LNCAP (cell line): Measurements from ENCODE around the gene FIS1.

Experiments used
- TF ChIP-seq, protein P1 (sequence below): fragments of 450-650 bp; IDR thresholded peaks from 2 replicates; pipeline ENCODE4 v1.5.1; 2017; ENCODE audit warnings: mild to moderate bottlenecking

The FIS1 gene

GRCh38 chr7:101206665-101207042 is 38.2 kb downstream of the FIS1 start:
- TF ChIP-seq, protein P1, sequence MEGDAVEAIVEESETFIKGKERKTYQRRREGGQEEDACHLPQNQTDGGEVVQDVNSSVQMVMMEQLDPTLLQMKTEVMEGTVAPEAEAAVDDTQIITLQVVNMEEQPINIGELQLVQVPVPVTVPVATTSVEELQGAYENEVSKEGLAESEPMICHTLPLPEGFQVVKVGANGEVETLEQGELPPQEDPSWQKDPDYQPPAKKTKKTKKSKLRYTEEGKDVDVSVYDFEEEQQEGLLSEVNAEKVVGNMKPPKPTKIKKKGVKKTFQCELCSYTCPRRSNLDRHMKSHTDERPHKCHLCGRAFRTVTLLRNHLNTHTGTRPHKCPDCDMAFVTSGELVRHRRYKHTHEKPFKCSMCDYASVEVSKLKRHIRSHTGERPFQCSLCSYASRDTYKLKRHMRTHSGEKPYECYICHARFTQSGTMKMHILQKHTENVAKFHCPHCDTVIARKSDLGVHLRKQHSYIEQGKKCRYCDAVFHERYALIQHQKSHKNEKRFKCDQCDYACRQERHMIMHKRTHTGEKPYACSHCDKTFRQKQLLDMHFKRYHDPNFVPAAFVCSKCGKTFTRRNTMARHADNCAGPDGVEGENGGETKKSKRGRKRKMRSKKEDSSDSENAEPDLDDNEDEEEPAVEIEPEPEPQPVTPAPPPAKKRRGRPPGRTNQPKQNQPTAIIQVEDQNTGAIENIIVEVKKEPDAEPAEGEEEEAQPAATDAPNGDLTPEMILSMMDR, result no peak

DNA sequence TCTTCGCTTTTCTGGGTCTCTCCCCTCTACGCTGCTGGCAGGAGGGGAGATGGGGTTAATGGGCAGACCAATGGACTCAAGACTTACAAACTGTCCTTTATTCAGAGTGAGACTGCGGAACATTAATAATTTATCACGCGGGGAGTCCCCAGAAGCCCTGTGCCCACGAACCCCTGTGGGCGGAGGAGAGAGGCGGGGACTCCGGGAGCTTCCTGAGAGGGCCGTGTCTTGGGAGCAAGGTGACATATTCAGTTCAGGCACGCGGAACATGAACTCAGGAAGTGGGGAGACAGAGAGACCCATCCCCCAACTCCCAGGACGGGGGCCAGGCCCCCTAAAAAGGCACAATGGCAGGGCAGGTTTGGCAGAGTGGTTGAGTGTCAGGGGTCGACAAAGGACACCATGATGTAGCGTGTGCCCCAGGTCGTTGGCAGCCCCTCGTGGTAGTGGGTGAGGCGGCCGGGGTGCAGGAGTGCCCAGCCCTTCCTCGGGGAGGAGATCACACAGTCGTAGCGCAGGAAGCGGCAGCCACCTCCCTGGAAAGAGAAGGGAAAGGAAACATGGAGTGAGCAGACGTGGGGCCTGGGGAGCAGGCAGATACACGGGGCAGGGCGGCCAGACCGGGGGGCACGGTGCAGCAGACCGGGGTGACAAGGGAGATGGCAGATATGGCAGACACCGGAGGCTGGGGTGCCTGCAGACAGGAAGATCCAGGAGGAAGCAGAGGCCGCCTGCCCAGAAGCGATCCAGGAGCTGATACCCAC is 38.8 kb downstream of the FIS1 start:
- TF ChIP-seq, protein P1, result no peak

- TF ChIP-seq, protein P1, result no peak
These were observed 42.3 kb downstream of the FIS1 start for GRCh38 chr7:101202603-101202918.

- TF ChIP-seq, protein P1, result no peak
These were observed 42.9 kb downstream of the FIS1 start for GRCh38 chr7:101201695-101202602.

DNA sequence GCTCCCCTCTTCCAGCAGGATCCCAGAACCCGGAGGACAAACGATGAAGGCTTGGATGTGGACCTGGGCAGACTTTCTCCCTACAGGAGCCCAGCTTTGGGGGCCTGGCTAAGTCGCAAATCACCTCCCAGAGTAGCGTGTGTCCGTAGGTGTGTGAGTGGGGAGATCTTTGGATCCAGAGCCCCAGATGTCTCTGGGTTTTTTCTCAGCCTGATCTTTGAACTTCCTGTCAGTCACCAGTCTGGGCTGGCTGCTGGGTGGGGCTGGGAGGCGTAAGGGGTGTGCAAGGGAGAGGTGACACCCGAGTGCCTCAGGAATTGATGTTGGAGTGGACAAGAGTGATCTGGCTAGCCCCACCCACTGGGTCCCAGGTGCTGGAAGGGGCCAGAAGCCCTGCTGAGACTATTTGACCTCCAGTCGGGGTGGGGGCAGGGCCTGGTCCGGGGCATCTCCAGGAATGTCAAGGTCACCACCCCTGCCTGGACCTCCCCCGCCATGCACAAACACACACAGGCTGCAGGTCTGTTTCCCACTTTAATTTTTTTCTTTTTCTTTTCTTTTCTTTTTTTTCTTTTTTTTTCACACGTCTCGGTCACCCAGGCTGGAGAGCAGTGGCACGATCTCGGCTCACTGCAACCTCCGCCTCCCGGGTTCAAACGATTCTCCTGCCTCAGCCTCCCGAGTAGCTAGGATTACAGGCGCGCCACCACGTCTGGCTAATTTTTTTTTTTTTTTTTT is 43.9 kb downstream of the FIS1 start, which contains the start of gene MOGAT3:
MOGAT3 (minus strand) TSS at position 175 of the 738 bp plus-strand sequence. CDS start 182 bp downstream, outside the sequence.
- TF ChIP-seq, protein P1, result no peak

- TF ChIP-seq, protein P1, result no peak
These were observed 44.4 kb downstream of the FIS1 start for GRCh38 chr7:101200504-101200861.

GRCh38 chr7:101198476-101198875 is 46.4 kb downstream of the FIS1 start:
- TF ChIP-seq, protein P1, result no peak
